Measurements from ENCODE around the gene LDLRAD3. TPM values are rescaled to one million over a fixed set of nuclear protein-coding genes. Genes with fewer than 3 reads are reported as not detected.

LDLRAD3 gene
- total and polyA plus RNA-seq, 5 donors: 1.8 to 7.0 (median 3.5) TPM

DNA sequence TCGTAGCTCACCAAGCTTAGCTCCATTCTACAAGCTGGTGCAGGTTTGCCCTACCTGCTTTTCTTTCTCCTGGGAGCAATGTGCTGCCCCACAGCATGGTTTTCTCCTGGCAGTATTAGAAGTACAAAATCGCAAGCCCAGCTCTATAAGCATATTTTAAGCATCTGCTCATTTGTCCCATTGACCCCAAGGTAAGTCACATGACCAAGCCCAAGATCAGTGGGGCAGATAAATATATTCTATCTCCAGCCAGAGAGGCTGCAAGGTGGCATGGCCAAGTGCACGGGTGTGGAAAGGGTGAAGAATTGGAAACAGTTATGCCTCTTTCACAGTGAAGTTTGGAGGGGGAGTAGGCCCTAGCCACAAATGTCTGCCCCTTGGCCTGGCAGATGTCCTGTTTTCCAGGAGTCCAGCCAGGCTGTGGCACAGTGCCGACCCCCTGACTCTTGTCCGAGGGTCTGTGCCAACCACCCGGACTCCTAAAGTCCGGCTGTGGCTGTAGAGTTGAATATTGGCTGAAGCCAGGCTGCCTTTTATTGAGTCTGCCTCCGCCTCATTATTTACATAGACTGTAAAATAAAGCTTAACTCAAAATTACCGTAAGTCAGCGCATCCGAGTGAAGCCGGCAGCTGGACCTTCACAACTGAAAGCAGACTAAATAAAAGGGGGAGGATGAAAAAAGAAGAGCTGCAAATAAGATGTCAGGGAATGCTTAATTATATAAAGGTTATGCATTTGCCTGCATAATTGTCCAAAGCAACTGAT, 179.7 kb downstream of the LDLRAD3 start:
- H3K27me3 ChIP-seq (ENCODE audit: control insufficient read depth, insufficient read depth): no peaks in the 10 kb centered on the region
- DNase-seq: peak in 1 of 3 donors; percentile 63
- 85% methylated on average over 12 of the region's 12 CpGs for WGBS
- intact Hi-C loops (cut with DNase I): loop anchor here in 1 of 4 donors (10.0 kb wide), 1 partner anchor 299 kb away; no protein-coding TSS in a partner anchor
- H3K4me1 ChIP-seq (ENCODE audit: control insufficient read depth, insufficient read depth, low read length): no peaks in the 10 kb centered on the region
- no peak overlapping the region for H3K27ac ChIP-seq (ENCODE audit: low read length)
- ATAC-seq: peak in 1 of 2 donors; percentile 38
- no peaks in the 10 kb centered on the region for H3K9me3 ChIP-seq (ENCODE audit: control insufficient read depth, low read length)
- no peak overlapping the region for H3K4me3 ChIP-seq (ENCODE audit: low read length)

DNA sequence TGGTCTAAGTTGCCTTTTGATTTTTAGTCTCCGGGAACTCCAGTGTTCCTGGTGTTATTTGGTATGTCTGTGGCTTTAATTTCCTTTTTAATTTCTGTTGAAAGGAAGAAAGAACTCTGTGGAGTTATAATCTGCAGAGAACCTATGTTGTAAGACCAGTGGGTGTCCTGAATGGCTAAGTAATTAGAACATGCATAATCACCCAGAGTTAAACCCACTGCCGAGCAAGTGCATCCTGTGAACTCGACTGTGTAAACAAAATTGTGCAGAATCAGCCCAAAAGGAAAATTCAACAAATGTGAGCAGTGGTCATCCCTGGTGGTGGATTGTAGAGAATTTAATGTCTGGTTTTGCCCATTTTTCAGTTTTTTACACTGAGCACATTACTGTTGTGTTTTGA, 182.8 kb downstream of the LDLRAD3 start:
- 64% methylated on average over 3 of the region's 3 CpGs for WGBS
- no peak overlapping the region for H3K4me3 ChIP-seq (ENCODE audit: low read length)
- ATAC-seq (peak in 1 of 2 donors; percentile 58), DNase-seq (no peak)
- no peaks in the 10 kb centered on the region for H3K27me3 ChIP-seq (ENCODE audit: control insufficient read depth, insufficient read depth)
- H3K9me3 ChIP-seq (ENCODE audit: control insufficient read depth, low read length): no peaks in the 10 kb centered on the region
- H3K4me1 ChIP-seq (ENCODE audit: control insufficient read depth, insufficient read depth, low read length): no peaks in the 10 kb centered on the region
- intact Hi-C loops (cut with DNase I): loop anchor here in 1 of 4 donors (10.0 kb wide), 1 partner anchor 302 kb away; no protein-coding TSS in a partner anchor
- no peak overlapping the region for H3K27ac ChIP-seq (ENCODE audit: low read length)

DNA sequence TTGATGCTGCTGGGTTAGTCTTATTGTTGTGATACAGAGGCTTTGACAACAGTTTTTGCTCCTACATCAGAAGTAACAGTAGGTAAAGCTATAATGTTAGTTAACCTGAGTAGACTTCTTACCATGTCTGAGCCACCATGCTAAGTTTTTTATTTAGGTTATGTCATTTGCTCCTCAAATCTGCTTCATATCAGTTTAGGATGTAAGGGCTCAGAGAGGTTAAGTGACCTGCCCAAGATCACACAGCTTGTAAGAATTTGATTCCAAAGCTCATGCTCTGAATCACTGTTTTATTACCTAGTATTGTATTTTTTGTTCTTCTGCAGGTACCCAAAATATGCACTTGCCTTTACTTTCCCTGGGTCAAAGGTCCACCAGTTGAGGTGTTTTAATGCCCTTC, 183.7 kb downstream of the LDLRAD3 start:
- DNase-seq: no peak
- no peaks in the 10 kb centered on the region for H3K27me3 ChIP-seq (ENCODE audit: control insufficient read depth, insufficient read depth)
- intact Hi-C loops (cut with DNase I): loop anchor here in 1 of 4 donors (10.0 kb wide), 1 partner anchor 303 kb away; no protein-coding TSS in a partner anchor
- no peaks in the 10 kb centered on the region for H3K9me3 ChIP-seq (ENCODE audit: control insufficient read depth, low read length)
- no peaks in the 10 kb centered on the region for H3K4me1 ChIP-seq (ENCODE audit: control insufficient read depth, insufficient read depth, low read length)
- no peak overlapping the region for H3K27ac ChIP-seq (ENCODE audit: low read length)
- ATAC-seq: no peak
- H3K4me3 ChIP-seq (ENCODE audit: low read length): no peak overlapping the region

DNA sequence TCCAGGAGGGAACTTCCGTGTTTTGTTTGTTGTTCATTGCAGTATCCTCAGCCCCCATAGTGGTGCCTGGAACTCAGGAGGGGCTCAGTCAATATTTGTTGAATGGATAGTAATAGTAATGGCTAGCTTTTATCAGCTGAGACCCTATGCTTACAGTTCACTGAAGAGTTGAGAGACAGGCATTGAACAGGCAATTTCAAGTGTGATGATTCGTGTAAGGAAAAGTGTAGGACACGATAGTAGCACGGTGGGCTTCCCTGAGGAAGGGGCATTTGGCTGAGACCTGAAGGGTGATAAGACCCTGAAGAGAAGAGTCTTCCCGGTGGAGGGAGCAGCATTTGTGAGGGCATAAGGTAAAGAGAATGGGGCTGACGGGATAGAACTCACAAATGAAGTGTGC, 186.1 kb downstream of the LDLRAD3 start:
- Histone ChIP-seq H3K4me1 (ENCODE audit: control insufficient read depth, insufficient read depth, low read length) (no peaks in the 10 kb centered on the region), H3K4me3 (ENCODE audit: low read length) (no peak overlapping the region), H3K27ac (ENCODE audit: low read length) (no peak overlapping the region), H3K9me3 (ENCODE audit: control insufficient read depth, low read length) (no peaks in the 10 kb centered on the region), H3K27me3 (ENCODE audit: control insufficient read depth, insufficient read depth) (no peaks in the 10 kb centered on the region)
- no peak for DNase-seq
- 96% methylated on average over 6 of the region's 6 CpGs for WGBS
- intact Hi-C loops (cut with DNase I): loop anchor here (2.0 to 10.0 kb wide), 6 partner anchors 85 to 515 kb away; partner anchors contain the start of gene FJX1 (in 2 of the 4)
- ATAC-seq: no peak

DNA sequence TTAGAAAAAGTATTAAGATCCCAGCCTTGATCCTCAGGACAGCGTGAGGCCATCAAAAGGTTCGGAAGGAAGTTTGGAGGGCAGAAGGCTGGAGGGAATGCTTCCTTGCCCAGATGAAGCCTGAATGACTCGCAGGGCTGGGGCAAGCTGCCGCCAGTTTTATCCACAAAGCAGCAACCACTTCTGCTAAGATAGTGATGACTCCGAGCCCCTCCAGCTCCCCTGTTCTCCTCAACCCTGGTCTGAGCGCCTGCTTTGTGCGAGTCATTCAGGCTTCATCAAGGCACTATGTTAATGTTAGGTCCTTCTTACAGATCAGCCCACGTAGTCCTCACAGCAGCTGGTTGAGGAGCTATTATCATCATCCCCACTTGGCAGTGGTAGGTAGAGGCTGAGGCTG, 186.5 kb downstream of the LDLRAD3 start:
- ATAC-seq: no peak
- intact Hi-C loops (cut with DNase I): loop anchor here in 3 of 4 donors (2.0 to 10.0 kb wide), 6 partner anchors 86 to 516 kb away; partner anchors contain the start of gene FJX1 (in 2 of the 3)
- Histone ChIP-seq H3K27me3 (ENCODE audit: control insufficient read depth, insufficient read depth) (no peaks in the 10 kb centered on the region), H3K4me1 (ENCODE audit: control insufficient read depth, insufficient read depth, low read length) (no peaks in the 10 kb centered on the region), H3K4me3 (ENCODE audit: low read length) (no peak overlapping the region), H3K9me3 (ENCODE audit: control insufficient read depth, low read length) (no peaks in the 10 kb centered on the region), H3K27ac (ENCODE audit: low read length) (no peak overlapping the region)
- no peak for DNase-seq
- 97% methylated on average over 8 of the region's 8 CpGs for WGBS

DNA sequence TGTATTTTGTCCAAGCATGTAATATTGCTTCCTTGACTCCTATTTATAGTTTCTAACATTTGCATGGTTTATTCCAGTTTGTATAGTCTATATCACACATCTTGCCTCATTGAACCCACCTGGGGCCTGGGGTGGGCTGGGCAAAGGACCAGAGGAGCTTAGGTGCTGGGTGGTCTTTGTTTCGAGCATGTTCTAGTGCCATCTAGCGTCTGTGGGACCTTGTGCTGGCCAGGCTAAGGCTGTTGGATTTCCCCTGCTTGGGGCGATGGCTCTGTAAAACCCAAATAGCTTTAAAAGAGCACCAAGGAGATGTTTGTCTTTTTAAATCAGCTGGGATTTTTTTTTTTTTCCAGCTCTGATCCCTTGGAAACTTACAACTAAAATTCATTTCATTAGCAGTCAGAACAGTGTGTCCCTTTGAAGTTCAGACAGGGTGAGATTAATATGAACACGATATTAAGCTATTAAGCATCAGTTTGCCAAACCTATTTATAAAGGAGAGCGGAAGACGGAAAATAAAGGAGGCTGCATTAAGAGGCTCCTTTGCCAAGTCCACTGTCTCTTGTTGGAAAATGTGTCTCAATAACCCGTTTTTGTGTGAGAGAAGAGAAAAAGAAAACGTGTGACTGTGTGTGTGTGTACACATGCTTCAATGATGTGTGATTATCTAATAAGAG, 188.0 kb downstream of the LDLRAD3 start:
- H3K9me3 ChIP-seq (ENCODE audit: control insufficient read depth, low read length): no peaks in the 10 kb centered on the region
- H3K27ac ChIP-seq (ENCODE audit: low read length): no peak overlapping the region
- H3K4me3 ChIP-seq (ENCODE audit: low read length): no peak overlapping the region
- DNase-seq (peak; percentile 51 to 79 (median 73)), ATAC-seq (peak; percentile 90 to 93)
- WGBS: 36% methylated on average over 8 of the region's 8 CpGs
- H3K27me3 ChIP-seq (ENCODE audit: control insufficient read depth, insufficient read depth): no peaks in the 10 kb centered on the region
- H3K4me1 ChIP-seq (ENCODE audit: control insufficient read depth, insufficient read depth, low read length): no peaks in the 10 kb centered on the region
- intact Hi-C loops (cut with DNase I): loop anchor here (2.0 to 10.0 kb wide), 6 partner anchors 87 to 517 kb away; partner anchors contain the start of gene FJX1 (in 2 of the 4)

DNA sequence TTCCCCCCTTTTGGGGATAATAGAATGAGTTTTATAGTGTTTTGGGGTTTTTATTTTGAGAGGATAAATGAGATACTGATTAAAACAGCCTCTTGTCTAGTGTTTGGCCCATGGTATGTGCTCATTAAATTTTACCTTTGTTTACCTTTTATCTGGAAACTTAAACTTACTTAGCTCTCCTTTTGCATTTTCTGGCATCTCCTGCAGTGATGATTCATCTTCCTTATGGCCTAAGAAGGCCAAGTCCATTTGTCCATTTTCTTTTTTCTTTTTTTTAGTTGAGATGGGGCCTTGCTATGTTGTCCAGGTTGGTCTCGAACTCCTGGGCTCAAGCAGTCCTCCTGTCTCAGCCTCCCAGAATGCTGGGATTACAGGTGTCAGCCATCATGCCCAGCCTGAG, 189.1 kb downstream of the LDLRAD3 start:
- Histone ChIP-seq H3K27me3 (ENCODE audit: control insufficient read depth, insufficient read depth) (no peaks in the 10 kb centered on the region), H3K9me3 (ENCODE audit: control insufficient read depth, low read length) (no peaks in the 10 kb centered on the region), H3K4me3 (ENCODE audit: low read length) (no peak overlapping the region), H3K4me1 (ENCODE audit: control insufficient read depth, insufficient read depth, low read length) (no peaks in the 10 kb centered on the region), H3K27ac (ENCODE audit: low read length) (no peak overlapping the region)
- DNase-seq (no peak), ATAC-seq (no peak)
- 97% methylated on average over 1 of the region's 1 CpG for WGBS
- intact Hi-C loops (cut with DNase I): loop anchor here (2.0 to 10.0 kb wide), 6 partner anchors 88 to 518 kb away; partner anchors contain the start of gene FJX1 (in 2 of the 4)

DNA sequence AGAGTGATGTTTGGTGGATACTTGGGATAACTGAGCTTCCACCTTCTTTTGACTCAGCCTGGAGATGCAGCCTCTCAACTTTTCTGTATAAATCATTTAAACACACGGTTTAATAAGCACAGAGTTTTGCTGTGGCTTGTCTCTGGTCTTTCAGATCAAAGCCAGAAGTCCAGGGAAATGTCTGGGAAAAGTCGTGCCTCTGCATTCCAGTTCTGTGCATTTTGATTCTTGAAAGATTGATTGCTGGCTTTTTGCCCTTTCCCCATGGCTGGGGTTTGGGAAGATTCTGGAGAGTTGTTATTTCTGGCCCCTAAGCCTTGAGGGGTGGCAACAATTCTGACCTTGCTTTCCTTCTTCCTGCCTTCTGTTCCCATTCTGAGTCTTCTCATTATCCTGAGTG, 191.2 kb downstream of the LDLRAD3 start:
- Histone ChIP-seq H3K27me3 (ENCODE audit: control insufficient read depth, insufficient read depth) (no peaks in the 10 kb centered on the region), H3K4me3 (ENCODE audit: low read length) (no peak overlapping the region), H3K4me1 (ENCODE audit: control insufficient read depth, insufficient read depth, low read length) (no peaks in the 10 kb centered on the region), H3K9me3 (ENCODE audit: control insufficient read depth, low read length) (no peaks in the 10 kb centered on the region), H3K27ac (ENCODE audit: low read length) (no peak overlapping the region)
- ATAC-seq (no peak), DNase-seq (no peak)
- WGBS: 65% methylated on average over 2 of the region's 2 CpGs
- intact Hi-C loops (cut with DNase I): loop anchor here in 3 of 4 donors (10.0 kb wide), 4 partner anchors 90 to 520 kb away; partner anchors contain the start of gene FJX1 (in 1 of the 3)

DNA sequence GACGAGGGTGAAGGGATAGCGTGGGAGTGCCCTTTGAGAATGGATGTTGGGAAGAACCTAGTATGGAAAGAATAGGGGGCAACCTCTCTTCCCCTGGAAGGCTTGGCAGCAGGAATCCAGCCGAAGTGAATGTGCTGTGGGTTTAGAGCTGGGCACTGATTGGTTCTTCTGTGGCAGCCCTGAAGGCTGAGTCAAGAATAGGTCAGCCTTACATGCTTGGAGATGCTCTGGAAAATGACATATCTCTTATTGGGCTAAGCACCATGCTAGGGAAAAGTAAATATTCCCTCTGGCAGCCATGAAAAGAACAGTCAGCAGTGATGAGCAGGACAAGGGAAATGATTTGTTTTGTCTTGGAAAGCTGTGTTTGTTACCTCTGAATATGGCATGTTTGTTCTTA, 195.9 kb downstream of the LDLRAD3 start:
- no peak overlapping the region for H3K4me3 ChIP-seq (ENCODE audit: low read length)
- ATAC-seq (no peak), DNase-seq (no peak)
- intact Hi-C loops (cut with DNase I): loop anchor here in 3 of 4 donors (10.0 kb wide), 4 partner anchors 95 to 525 kb away; partner anchors contain the start of gene FJX1 (in 1 of the 3)
- no peaks in the 10 kb centered on the region for H3K4me1 ChIP-seq (ENCODE audit: control insufficient read depth, insufficient read depth, low read length)
- H3K27me3 ChIP-seq (ENCODE audit: control insufficient read depth, insufficient read depth): no peaks in the 10 kb centered on the region
- no peaks in the 10 kb centered on the region for H3K9me3 ChIP-seq (ENCODE audit: control insufficient read depth, low read length)
- no peak overlapping the region for H3K27ac ChIP-seq (ENCODE audit: low read length)
- WGBS: 87% methylated on average over 3 of the region's 3 CpGs

DNA sequence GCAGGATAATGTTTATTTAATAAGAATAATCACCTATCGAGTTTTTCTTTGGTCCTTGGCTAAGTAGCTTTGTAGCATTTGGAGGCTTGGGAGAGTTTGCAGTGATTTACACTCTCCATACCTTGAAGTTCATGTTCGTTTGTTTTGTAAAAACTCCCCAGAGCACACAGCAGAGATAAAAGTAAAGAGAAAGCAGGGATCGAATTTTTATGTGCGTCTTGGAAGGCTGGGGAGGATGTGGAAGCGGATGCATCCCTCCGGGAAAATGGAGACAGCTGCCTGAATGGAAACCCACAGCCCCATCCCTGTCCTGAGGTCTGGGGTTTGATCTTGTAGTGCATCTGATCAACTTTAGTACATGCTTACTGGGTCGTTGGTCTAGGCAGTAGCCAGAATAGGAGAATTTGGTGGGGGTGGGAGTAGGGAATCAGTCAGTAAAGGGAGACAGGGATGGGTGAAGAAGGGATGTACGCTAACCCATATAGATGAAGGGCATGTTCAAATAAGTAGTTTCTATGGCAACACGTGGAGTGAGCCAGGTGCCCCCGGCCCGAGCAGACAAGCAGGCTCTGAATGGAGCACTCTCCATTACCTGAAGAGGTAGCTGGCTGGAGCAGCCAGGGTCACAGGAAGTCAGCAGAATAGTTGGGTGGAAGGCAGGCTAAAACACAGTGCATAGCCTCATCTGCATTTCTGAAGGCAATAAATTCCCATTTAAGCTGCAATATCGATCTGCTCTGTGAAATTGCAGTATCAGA, 197.5 kb downstream of the LDLRAD3 start:
- DNase-seq: no peak
- Histone ChIP-seq H3K27ac (ENCODE audit: low read length) (no peak overlapping the region), H3K4me3 (ENCODE audit: low read length) (no peak overlapping the region), H3K9me3 (ENCODE audit: control insufficient read depth, low read length) (no peaks in the 10 kb centered on the region), H3K27me3 (ENCODE audit: control insufficient read depth, insufficient read depth) (no peaks in the 10 kb centered on the region), H3K4me1 (ENCODE audit: control insufficient read depth, insufficient read depth, low read length) (no peaks in the 10 kb centered on the region)
- WGBS: 76% methylated on average over 12 of the region's 12 CpGs
- intact Hi-C loops (cut with DNase I): no loop called here
- peak in 1 of 2 donors; percentile 14 for ATAC-seq

Measured in right cardiac atrium (tissue), 5 donors.